ENCODE data around the gene STAP2.

Gene STAP2

DNA sequence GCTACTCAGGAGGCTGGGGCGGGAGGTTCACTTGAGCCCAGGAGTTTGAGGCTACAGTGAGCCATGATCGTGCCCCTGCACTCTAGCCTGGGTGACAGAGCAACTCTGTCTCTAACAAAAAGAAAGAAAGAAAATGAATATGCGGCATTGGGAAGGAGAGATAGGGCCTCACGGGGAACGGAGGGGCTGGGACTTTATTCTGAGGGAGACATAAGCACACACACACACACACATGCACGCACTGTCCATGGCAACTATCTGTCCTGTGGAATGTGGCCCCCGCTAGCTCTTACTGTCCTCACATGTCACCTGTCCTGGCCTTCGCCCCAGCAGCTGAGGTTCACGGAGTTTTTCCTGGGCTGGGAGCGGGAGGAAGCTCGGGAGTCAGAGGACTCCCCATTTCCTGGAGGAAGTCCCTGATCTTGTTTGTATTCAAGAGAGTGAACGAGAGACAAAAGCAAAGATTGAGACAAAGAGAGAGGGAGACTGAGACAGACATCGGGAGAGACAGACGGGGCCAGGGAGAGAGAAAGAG, 654 bp downstream of the STAP2 start:
- peak; percentile 69 to 81 for DNase-seq
- peak; percentile 46 for TF ChIP-seq POLR2A (IDR thresholded peaks at IDR 0.05; ENCODE audit: low read length)
- TF ChIP-seq GATA1 (IDR thresholded peaks at IDR 0.05; ENCODE audit: low read depth, low read length) = no peak

DNA sequence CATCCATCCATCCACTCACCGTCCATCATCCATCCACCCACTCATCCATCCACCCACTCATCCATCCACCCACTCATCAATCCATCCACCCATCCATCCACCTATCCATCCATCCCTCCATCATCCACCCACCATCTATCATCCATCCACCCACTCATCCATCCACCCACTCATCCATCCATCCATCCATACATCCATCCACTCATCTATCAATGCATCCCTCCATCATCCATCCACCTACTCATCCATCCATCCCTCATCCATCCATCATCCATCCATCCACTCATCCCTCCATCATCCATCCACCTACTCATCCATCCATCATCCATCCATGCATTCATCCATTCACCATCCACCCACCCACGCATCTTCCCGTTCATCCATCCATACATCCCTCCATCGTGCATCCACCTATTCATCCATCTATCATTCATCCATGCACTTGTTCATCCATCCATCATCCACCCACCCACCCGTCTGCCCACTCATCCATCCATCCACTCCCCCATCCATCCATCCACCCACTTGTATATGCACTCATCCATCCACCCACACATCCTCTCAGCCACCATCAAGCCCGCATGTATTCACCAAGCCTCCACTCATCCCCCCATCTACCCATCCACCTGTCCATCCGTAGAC, 3.6 kb downstream of the STAP2 start:
- TF ChIP-seq GATA1 (IDR thresholded peaks at IDR 0.05; ENCODE audit: low read depth, low read length) = no peak
- no peak for TF ChIP-seq POLR2A (IDR thresholded peaks at IDR 0.05; ENCODE audit: low read length)
- DNase-seq = no peak

DNA sequence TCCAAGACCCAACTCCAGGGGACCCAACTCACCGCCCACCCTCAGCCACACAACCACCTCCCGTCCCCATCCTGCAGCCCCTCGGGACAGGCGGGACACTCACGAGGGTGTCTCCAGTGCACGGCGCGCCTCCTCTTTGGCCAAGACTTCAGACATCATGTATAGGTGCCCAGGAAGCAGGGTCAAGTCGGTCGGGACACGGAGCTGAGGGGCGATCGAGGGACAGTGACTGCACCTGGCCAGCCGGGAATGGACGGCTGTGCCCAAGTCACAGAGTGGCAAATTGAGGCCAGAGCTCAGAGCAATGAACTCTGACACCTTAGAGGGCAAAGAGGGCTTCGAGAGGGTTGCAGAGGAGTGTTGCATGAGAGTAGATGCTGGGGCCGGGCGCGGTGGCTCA, 8.8 kb downstream of the STAP2 start:
- DNase-seq = no peak
- TF ChIP-seq GATA1 (IDR thresholded peaks at IDR 0.05; ENCODE audit: low read depth, low read length) (no peak), POLR2A (IDR thresholded peaks at IDR 0.05; ENCODE audit: low read length) (no peak)

GRCh38 chr19:4328991-4329681, 9.5 kb downstream of the STAP2 start:
- peak; percentile 30 to 43 for DNase-seq

DNA sequence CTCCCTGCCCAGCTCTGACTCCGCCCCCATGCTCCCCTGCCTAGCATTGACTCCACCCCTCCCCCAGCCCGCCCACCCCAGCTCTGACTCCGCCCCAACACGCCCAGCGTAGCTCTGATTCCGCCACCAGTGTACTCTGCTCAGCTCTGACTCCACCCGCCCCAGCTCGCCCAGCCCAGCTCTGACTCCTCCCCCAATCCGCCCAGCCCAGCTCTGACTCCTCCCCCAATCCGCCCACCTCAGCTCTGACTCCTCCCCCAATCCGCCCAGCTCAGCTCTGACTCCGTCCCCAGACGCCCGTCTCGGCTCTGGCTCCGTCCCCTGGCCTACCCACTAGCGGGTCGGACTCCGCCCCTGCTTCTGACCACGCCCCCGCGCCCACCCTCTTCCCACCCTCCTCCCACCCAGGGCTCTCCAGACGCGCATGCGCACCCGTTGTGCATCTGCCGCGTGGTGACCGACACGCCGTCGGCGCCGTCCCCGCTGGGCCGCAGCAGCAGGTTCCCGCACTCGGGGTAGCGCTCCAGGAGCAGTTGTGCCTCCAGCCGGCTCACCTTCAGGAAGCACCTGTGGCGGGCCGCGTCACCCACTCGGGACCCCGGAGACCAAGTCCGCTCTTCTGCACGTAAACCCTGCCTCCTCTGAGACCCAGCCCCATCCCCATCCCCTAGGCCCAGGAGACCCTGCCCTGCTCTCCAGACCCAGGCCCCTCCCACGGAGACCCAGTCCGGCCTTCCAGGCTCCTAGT, 10.2 kb downstream of the STAP2 start:
- peak; percentile 95 to 97 for DNase-seq
- TF ChIP-seq GATA1 (IDR thresholded peaks at IDR 0.05; ENCODE audit: low read depth, low read length) (no peak), POLR2A (IDR thresholded peaks at IDR 0.05; ENCODE audit: low read length) (peak; percentile 40)

- DNase-seq = no peak
- TF ChIP-seq GATA1 (IDR thresholded peaks at IDR 0.05; ENCODE audit: low read depth, low read length) (no peak), POLR2A (IDR thresholded peaks at IDR 0.05; ENCODE audit: low read length) (no peak)
Observed at GRCh38 chr19:4327877-4328242, 10.8 kb downstream of the STAP2 start.

DNA sequence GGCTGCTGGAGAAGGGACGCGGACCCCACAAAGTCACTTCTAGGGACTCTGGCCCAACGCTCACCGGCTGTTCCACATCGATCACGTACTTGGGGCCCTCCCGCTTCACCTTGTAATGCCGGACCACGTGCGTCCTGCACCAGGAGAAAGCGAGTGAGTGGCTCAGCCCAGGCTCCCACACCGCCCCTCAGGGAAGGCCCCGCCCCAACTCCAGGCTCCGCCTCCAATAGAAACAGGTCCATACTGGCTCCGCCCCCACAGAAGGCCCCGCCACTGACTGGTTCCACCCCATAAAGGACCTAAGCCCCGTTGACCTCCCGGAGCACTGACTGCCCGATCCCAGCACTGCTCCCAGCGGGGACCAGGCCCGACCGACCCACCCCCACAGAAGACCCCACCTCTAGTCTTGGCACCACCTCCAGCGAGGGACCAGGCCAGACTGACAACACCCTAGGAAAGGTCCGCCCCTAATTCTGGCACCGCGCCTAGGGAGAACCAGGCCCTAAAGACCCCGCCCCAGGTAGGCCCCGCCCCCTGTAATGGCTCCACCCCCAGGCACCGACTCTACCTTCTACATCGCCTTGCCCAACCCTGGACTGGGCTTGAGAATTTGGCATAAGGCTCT, 11.3 kb downstream of the STAP2 start:
- TF ChIP-seq GATA1 (IDR thresholded peaks at IDR 0.05; ENCODE audit: low read depth, low read length) = no peak
- no peak for TF ChIP-seq POLR2A (IDR thresholded peaks at IDR 0.05; ENCODE audit: low read length)
- DNase-seq = peak; percentile 90 to 91

DNA sequence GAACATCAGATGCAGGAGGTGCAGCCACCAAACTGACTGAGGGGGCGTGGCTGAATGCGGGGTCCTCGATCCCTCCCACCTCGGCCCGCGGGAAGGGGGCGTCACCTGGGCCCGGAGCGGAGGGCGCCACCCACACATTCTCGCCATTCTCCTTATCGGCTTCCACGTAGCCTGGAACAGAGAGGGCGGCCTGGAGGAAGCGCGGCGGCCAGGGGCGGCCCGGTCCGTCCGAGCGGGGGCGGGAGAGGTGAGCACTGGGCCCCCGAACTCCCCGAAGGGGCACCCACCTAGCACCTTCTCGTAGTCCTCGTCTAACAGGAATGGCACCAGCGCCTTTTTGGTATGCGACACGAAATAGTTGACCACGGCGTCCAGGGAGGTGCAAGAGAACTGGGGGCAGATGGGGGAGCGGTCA, 11.8 kb downstream of the STAP2 start:
- DNase-seq = peak; percentile 46 to 48
- TF ChIP-seq GATA1 (IDR thresholded peaks at IDR 0.05; ENCODE audit: low read depth, low read length) (no peak), POLR2A (IDR thresholded peaks at IDR 0.05; ENCODE audit: low read length) (no peak)

DNA sequence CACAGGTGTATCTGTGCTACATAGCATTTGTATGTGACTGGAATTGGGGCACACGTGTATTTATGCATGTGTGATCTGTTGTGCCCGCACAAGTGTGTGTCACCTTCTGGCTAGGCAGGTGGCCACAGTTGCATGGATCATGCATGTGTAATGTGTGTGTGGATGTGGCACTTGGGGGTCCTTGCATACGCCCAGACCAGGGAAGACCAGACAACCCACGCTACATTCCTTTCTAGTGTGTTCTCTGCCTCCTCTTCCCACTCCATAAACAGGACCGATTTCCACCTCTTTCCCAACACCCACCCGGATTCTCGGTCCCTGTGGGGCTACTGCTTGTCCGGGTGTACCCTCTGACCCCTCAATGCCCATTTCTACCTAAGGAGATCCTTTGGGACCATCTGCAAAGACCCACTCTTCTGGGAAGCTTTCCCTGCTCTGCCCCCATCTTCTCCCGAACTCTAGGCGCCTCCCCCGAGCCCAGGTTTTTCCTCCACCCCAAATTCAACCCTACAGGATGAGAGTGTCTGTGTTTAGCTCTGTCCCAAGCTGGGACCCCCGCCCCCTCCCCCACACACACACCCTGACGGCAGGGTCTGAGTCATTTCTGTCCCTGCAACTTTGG, 12.3 kb downstream of the STAP2 start:
- no peak for TF ChIP-seq POLR2A (IDR thresholded peaks at IDR 0.05; ENCODE audit: low read length)
- no peak for TF ChIP-seq GATA1 (IDR thresholded peaks at IDR 0.05; ENCODE audit: low read depth, low read length)
- DNase-seq = no peak

DNA sequence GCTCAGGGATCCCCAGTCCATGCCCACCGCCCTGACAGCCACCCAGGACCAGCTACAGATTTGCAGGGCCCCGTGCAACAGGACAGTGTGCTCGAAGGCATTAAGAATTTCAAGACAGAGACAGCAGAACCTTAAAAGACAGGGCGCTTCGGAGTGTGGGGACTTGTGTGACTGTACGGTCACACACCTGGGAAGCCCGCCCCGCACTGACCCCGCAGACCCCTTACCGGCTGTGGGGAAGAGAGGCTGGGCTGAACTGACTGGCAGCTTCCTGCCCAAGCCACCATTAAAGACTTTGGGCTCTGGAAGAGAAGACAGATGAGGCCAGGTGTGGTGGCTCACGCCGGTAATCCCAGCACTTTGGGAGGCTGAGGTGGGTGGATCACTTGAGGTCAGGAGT, 14.4 kb downstream of the STAP2 start:
- TF ChIP-seq GATA1 (IDR thresholded peaks at IDR 0.05; ENCODE audit: low read depth, low read length) = no peak
- no peak for TF ChIP-seq POLR2A (IDR thresholded peaks at IDR 0.05; ENCODE audit: low read length)
- no peak for DNase-seq

GRCh38 chr19:4323692-4324091, 14.9 kb downstream of the STAP2 start:
- TF ChIP-seq GATA1 (IDR thresholded peaks at IDR 0.05; ENCODE audit: low read depth, low read length) (no peak), POLR2A (IDR thresholded peaks at IDR 0.05; ENCODE audit: low read length) (no peak)
- DNase-seq = no peak

- DNase-seq = no peak
- no peak for TF ChIP-seq GATA1 (IDR thresholded peaks at IDR 0.05; ENCODE audit: low read depth, low read length)
- TF ChIP-seq POLR2A (IDR thresholded peaks at IDR 0.05; ENCODE audit: low read length) = no peak
Observed at GRCh38 chr19:4322942-4323665, 15.5 kb downstream of the STAP2 start.

DNA sequence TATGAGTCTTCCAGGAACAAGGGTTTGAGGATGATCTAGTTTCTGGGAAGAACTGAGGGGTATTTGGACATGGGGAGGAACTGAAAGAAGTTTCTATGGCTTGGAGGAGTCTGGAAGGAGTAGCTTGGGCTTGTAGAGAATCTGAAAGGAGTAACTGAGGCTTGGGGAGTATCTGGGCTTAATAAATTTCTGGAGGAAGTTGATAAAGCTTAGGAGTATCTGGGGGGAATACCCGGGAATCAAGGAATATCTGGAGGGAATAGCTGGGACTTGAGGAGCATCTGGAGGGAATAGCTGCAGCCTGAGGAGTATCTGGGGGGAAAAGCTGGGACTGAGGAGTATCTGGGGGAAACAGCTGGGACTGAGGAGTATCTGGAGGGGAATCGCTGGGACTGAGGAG, 18.2 kb downstream of the STAP2 start:
- DNase-seq = no peak
- TF ChIP-seq GATA1 (IDR thresholded peaks at IDR 0.05; ENCODE audit: low read depth, low read length) (no peak), POLR2A (IDR thresholded peaks at IDR 0.05; ENCODE audit: low read length) (no peak)
